Measurements from ENCODE around the gene HRH3.

HRH3 gene

GRCh38 chr20:62225820-62226635, 6.0 kb upstream of the HRH3 start:
- H3K27ac ChIP-seq (ENCODE audit: insufficient read depth, low read depth, low read length, poor library complexity, severe bottlenecking): no peak overlapping the region
- no peaks in the 10 kb centered on the region for H3K9me3 ChIP-seq (ENCODE audit: control insufficient read depth, low read length)
- WGBS, 2 experiments: 86 to 90% methylated on average over 17 of the region's 17 CpGs
- H3K4me3 ChIP-seq (ENCODE audit: insufficient read depth, low read depth, low read length): no peak overlapping the region
- H3K27me3 ChIP-seq (ENCODE audit: control insufficient read depth, insufficient read depth, low read length, poor library complexity, severe bottlenecking): peaks cover 37% of the 10 kb centered on the region
- H3K36me3 ChIP-seq (ENCODE audit: control insufficient read depth, insufficient read depth, low read length): no peaks in the 10 kb centered on the region
- H3K4me1 ChIP-seq (ENCODE audit: control insufficient read depth, insufficient read depth, low read length): peaks cover 10% of the 10 kb centered on the region

- H3K36me3 ChIP-seq (ENCODE audit: control insufficient read depth, insufficient read depth, low read length): no peaks in the 10 kb centered on the region
- no peak overlapping the region for H3K27ac ChIP-seq (ENCODE audit: insufficient read depth, low read depth, low read length, poor library complexity, severe bottlenecking)
- no peaks in the 10 kb centered on the region for H3K9me3 ChIP-seq (ENCODE audit: control insufficient read depth, low read length)
- peaks cover 16% of the 10 kb centered on the region for H3K4me1 ChIP-seq (ENCODE audit: control insufficient read depth, insufficient read depth, low read length)
- WGBS, 2 experiments: 92% methylated on average over 13 of the region's 13 CpGs
- H3K27me3 ChIP-seq (ENCODE audit: control insufficient read depth, insufficient read depth, low read length, poor library complexity, severe bottlenecking): peaks cover 46% of the 10 kb centered on the region
- H3K4me3 ChIP-seq (ENCODE audit: insufficient read depth, low read depth, low read length): no peak overlapping the region
Observed at GRCh38 chr20:62225026-62225425, 4.9 kb upstream of the HRH3 start.

DNA sequence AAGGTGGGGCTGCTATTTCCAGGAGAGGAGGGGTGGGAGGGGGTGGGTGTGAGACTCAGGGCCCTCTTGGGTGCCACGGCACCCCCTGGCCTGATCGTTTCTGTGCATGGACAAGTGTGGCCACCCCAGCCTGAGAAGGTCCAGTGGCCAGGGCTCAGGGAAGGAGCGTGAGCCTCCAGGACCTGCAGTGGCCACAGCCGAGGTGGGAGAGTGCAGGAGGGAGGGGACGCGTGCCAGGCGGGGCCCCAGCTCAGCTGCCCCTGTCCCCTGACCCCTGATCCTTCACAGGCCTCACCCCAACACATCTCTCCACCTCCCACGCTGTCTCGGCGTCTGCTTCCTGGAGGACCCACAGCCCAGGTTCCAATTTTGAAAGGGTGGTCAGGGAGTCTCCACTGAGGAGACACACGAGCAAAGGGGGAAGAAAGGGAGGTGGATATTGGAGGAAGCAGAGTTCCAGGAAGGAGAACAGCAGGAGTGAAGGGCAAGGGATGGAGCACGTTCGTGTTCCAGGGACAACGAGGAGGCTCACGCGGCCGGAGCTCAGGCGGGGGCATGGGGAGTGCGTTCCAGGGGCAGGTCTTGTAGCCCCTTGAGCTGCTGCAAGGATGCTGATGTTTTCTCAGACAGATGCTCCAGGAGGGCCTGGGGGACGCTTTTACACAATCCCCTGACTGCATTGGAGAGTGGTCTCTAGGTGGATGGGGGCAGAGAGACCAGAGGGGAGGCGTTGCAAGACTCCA, 4.2 kb upstream of the HRH3 start:
- peaks cover 19% of the 10 kb centered on the region for H3K4me1 ChIP-seq (ENCODE audit: control insufficient read depth, insufficient read depth, low read length)
- no peaks in the 10 kb centered on the region for H3K9me3 ChIP-seq (ENCODE audit: control insufficient read depth, low read length)
- H3K4me3 ChIP-seq (ENCODE audit: insufficient read depth, low read depth, low read length): no peak overlapping the region
- H3K36me3 ChIP-seq (ENCODE audit: control insufficient read depth, insufficient read depth, low read length): no peaks in the 10 kb centered on the region
- no peak overlapping the region for H3K27ac ChIP-seq (ENCODE audit: insufficient read depth, low read depth, low read length, poor library complexity, severe bottlenecking)
- H3K27me3 ChIP-seq (ENCODE audit: control insufficient read depth, insufficient read depth, low read length, poor library complexity, severe bottlenecking): peaks cover 54% of the 10 kb centered on the region
- 75 to 79% methylated on average over 21 of the region's 21 CpGs for WGBS, 2 experiments

DNA sequence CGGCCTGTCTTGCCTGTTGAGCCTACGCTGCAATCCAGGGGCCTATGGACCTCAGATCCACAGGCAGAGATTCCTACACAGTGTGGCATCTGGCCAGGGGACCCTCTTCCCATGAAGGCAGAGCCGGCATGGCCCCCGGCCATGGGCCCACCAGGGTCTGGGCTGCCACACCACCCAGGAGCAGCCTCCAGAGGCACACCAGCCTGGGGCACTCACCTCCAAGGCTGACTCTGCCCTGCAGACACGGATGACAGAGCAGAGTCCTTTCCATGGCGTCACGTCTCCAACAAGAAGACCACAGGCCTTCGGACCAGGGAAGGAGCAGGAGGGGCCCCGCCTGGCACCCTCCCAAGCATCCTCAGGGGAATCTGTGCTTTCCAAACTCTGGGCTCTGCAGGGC, 3.5 kb upstream of the HRH3 start:
- WGBS, 2 experiments: 89 to 91% methylated on average over 9 of the region's 9 CpGs
- H3K4me3 ChIP-seq (ENCODE audit: insufficient read depth, low read depth, low read length): no peak overlapping the region
- H3K36me3 ChIP-seq (ENCODE audit: control insufficient read depth, insufficient read depth, low read length): no peaks in the 10 kb centered on the region
- peaks cover 25% of the 10 kb centered on the region for H3K4me1 ChIP-seq (ENCODE audit: control insufficient read depth, insufficient read depth, low read length)
- H3K27me3 ChIP-seq (ENCODE audit: control insufficient read depth, insufficient read depth, low read length, poor library complexity, severe bottlenecking): peaks cover 61% of the 10 kb centered on the region
- no peak overlapping the region for H3K27ac ChIP-seq (ENCODE audit: insufficient read depth, low read depth, low read length, poor library complexity, severe bottlenecking)
- no peaks in the 10 kb centered on the region for H3K9me3 ChIP-seq (ENCODE audit: control insufficient read depth, low read length)

DNA sequence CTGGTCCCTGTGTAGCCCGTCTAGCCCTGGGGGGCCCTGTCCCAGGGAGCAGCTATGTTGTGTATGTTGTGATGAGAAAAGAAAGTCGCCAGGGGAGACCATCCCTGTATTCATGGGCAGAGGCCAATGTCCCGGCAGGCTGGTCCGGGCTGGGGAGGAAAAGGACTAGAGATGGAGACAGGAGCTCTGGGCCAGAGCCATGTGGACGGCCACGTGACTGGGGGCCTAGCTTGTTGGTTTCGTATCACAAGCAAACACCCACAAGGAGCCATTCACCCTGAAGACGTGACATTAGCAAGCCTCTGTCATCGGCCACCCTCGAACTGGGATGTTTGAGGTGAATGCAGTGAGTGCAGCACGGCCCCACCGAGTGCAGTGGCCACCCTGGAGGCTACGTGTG, 2.9 kb upstream of the HRH3 start:
- 82 to 84% methylated on average over 13 of the region's 13 CpGs for WGBS, 2 experiments
- no peaks in the 10 kb centered on the region for H3K36me3 ChIP-seq (ENCODE audit: control insufficient read depth, insufficient read depth, low read length)
- no peaks in the 10 kb centered on the region for H3K9me3 ChIP-seq (ENCODE audit: control insufficient read depth, low read length)
- peaks cover 25% of the 10 kb centered on the region for H3K4me1 ChIP-seq (ENCODE audit: control insufficient read depth, insufficient read depth, low read length)
- H3K4me3 ChIP-seq (ENCODE audit: insufficient read depth, low read depth, low read length): no peak overlapping the region
- H3K27ac ChIP-seq (ENCODE audit: insufficient read depth, low read depth, low read length, poor library complexity, severe bottlenecking): no peak overlapping the region
- peaks cover 67% of the 10 kb centered on the region for H3K27me3 ChIP-seq (ENCODE audit: control insufficient read depth, insufficient read depth, low read length, poor library complexity, severe bottlenecking)

- H3K27me3 ChIP-seq (ENCODE audit: control insufficient read depth, insufficient read depth, low read length, poor library complexity, severe bottlenecking): peaks cover 73% of the 10 kb centered on the region
- no peaks in the 10 kb centered on the region for H3K9me3 ChIP-seq (ENCODE audit: control insufficient read depth, low read length)
- 87 to 90% methylated on average over 18 of the region's 18 CpGs for WGBS, 2 experiments
- no peak overlapping the region for H3K27ac ChIP-seq (ENCODE audit: insufficient read depth, low read depth, low read length, poor library complexity, severe bottlenecking)
- peaks cover 24% of the 10 kb centered on the region for H3K4me1 ChIP-seq (ENCODE audit: control insufficient read depth, insufficient read depth, low read length)
- H3K36me3 ChIP-seq (ENCODE audit: control insufficient read depth, insufficient read depth, low read length): no peaks in the 10 kb centered on the region
- no peak overlapping the region for H3K4me3 ChIP-seq (ENCODE audit: insufficient read depth, low read depth, low read length)
Observed at GRCh38 chr20:62222266-62222850, 2.3 kb upstream of the HRH3 start.

DNA sequence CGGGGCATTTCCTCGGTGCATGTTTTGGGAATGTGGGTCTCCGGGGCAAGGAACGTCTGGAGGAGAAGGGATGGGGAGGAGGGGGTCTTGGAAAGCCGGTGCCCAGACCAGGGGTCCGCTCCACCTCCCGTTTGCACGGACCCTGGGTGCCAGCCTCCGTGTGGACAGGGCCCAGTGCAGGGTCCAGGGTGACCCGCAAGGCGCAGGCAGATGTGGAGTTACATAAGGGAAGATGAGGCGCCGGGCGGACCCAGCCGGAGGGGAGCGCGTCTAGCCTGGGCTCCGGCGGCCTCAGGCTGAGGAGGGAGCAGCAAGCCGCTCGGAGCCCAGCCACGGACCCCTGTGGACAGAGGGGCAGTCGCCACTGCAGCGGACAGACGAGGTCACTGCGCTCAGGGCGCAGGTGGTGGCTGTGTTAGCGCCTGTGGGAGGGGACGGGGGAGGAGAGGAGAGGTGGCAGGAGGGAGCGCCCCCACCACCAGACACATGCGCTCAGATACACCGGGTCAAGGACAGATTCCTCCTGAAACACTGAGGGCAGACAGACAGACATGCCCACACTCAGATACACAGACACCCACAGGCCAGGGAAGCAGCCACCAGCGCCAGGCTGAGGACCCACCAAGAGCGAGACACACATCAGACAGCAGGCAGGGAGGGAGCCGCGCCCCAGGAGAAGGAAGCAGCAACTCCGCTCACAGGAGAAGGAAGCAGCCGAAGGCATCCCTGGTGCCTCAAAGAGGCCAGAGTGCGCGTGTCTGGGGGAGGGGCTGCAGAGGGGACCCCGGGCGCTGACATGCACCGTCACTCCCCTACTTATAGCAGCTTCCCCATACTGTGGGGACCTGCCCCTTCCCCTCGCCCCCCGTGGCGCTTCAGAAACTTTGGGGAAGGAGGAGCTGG, 839 bp upstream of the HRH3 start:
- no peaks in the 10 kb centered on the region for H3K9me3 ChIP-seq (ENCODE audit: control insufficient read depth, low read length)
- no peaks in the 10 kb centered on the region for H3K36me3 ChIP-seq (ENCODE audit: control insufficient read depth, insufficient read depth, low read length)
- H3K4me3 ChIP-seq (ENCODE audit: insufficient read depth, low read depth, low read length): no peak overlapping the region
- H3K27me3 ChIP-seq (ENCODE audit: control insufficient read depth, insufficient read depth, low read length, poor library complexity, severe bottlenecking): peaks cover 87% of the 10 kb centered on the region
- no peak overlapping the region for H3K27ac ChIP-seq (ENCODE audit: insufficient read depth, low read depth, low read length, poor library complexity, severe bottlenecking)
- WGBS, 2 experiments: 4% methylated on average over 46 of the region's 46 CpGs
- peaks cover 24% of the 10 kb centered on the region for H3K4me1 ChIP-seq (ENCODE audit: control insufficient read depth, insufficient read depth, low read length)

GRCh38 chr20:62219101-62219991, 732 bp downstream of the HRH3 start:
- peaks cover 24% of the 10 kb centered on the region for H3K4me1 ChIP-seq (ENCODE audit: control insufficient read depth, insufficient read depth, low read length)
- H3K27ac ChIP-seq (ENCODE audit: insufficient read depth, low read depth, low read length, poor library complexity, severe bottlenecking): no peak overlapping the region
- no peaks in the 10 kb centered on the region for H3K36me3 ChIP-seq (ENCODE audit: control insufficient read depth, insufficient read depth, low read length)
- H3K4me3 ChIP-seq (ENCODE audit: insufficient read depth, low read depth, low read length): peak overlapping the region; percentile 32
- peaks cover 96% of the 10 kb centered on the region for H3K27me3 ChIP-seq (ENCODE audit: control insufficient read depth, insufficient read depth, low read length, poor library complexity, severe bottlenecking)
- H3K9me3 ChIP-seq (ENCODE audit: control insufficient read depth, low read length): no peaks in the 10 kb centered on the region
- WGBS, 2 experiments: 1% methylated on average over 84 of the region's 84 CpGs

Measured in ectodermal cell (in vitro differentiated cells).